BLaER1 treated with 17β-estradiol and CSF1 and Interleukin-3, amounts not matched to agents 10 nM and 100 nM (cell line): ENCODE results near the gene CLCN1.

Source experiments
- H3K27ac ChIP-seq, 11 experiments: shearing (Covaris generic); formaldehyde crosslinking; 2 replicates each; pipeline ENCODE4 v1.8.1; 2022
- H3K27me3 ChIP-seq, 11 experiments: shearing (Covaris generic); formaldehyde crosslinking; 2 replicates each; pipeline ENCODE4 v1.8.1; 2022
- H3K36me3 ChIP-seq, 11 experiments: shearing (Covaris generic); formaldehyde crosslinking; 2 replicates each; pipeline ENCODE4 v1.8.1; 2022
- H3K4me1 ChIP-seq, 10 experiments: shearing (Covaris generic); formaldehyde crosslinking; 2 replicates each; pipeline ENCODE4 v1.8.1; 2022
- H3K4me2 ChIP-seq, 11 experiments: shearing (Covaris generic); formaldehyde crosslinking; 2 replicates each; pipeline ENCODE4 v1.8.1; 2022
- H3K4me3 ChIP-seq, 10 experiments: shearing (Covaris generic); formaldehyde crosslinking; 2 replicates each; pipeline ENCODE4 v1.8.1; 2022
- H3K9ac ChIP-seq, 11 experiments: shearing (Covaris generic); formaldehyde crosslinking; 2 replicates each; pipeline ENCODE4 v1.8.1; 2022
- H3K9me3 ChIP-seq, 11 experiments: shearing (Covaris generic); formaldehyde crosslinking; replicated peaks in 1 of 11; 2 replicates each; pipeline ENCODE4 v1.8.1; 2022
- H4K20me1 ChIP-seq, 11 experiments: shearing (Covaris generic); formaldehyde crosslinking; 2 replicates each; pipeline ENCODE4 v1.8.1; 2022
- Cebpa-rat ChIP-seq, 11 experiments: shearing (Covaris generic); IDR thresholded peaks; 2 replicates each; pipeline ENCODE4 v1.8.1; 2022

The CLCN1 gene

GRCh38 chr7:143318661-143319060 lies 2.8 kb downstream of the CLCN1 start:
- H3K27ac ChIP-seq = no peak overlapping the region
- no peak overlapping the region for H3K9ac ChIP-seq
- no peak overlapping the region for H3K4me3 ChIP-seq
- no peaks in the 10 kb centered on the region for H4K20me1 ChIP-seq
- peak overlapping the region in 1 of 11 experiments; percentile 22; a peak in 1 of 22 replicates for H3K4me2 ChIP-seq
- no peaks in the 10 kb centered on the region for H3K9me3 ChIP-seq
- peaks cover 0 to under 1% (median 0%) of the 10 kb centered on the region in 11 experiments; a peak in 1 of 22 replicates for H3K36me3 ChIP-seq
- peaks cover 0 to 65% (median 19%) of the 10 kb centered on the region in 10 experiments; a peak in 12 of 20 replicates for H3K4me1 ChIP-seq
- no peak for TF ChIP-seq Cebpa-rat (IDR thresholded peaks at IDR 0.05)
- no peaks in the 10 kb centered on the region for H3K27me3 ChIP-seq

DNA sequence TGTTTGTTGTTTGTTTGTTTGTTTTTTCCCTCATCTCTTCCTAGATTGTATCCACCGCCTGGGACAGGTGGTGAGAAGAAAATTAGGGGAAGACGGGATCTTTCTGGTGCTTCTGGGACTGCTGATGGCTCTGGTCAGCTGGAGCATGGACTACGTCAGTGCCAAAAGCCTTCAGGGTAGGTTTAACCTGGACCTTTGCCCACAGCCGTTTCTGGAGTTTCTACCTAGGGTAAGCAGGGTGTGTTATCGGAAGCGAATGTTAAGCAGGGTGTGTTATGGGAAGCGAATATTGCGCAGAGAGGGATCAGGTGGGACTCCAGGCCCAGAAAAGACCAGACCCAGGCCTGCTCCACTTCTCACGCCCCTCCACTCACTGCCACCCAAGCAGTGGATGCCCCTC lies 4.7 kb downstream of the CLCN1 start:
- H3K4me2 ChIP-seq = no peak overlapping the region
- peaks cover 0 to 65% (median 11%) of the 10 kb centered on the region in 10 experiments; a peak in 12 of 20 replicates for H3K4me1 ChIP-seq
- no peak overlapping the region for H3K27ac ChIP-seq
- no peak overlapping the region for H3K4me3 ChIP-seq
- H3K27me3 ChIP-seq = no peaks in the 10 kb centered on the region
- no peak for TF ChIP-seq Cebpa-rat (IDR thresholded peaks at IDR 0.05)
- no peaks in the 10 kb centered on the region for H4K20me1 ChIP-seq
- H3K36me3 ChIP-seq = no peaks in the 10 kb centered on the region
- no peaks in the 10 kb centered on the region for H3K9me3 ChIP-seq
- no peak overlapping the region for H3K9ac ChIP-seq

DNA sequence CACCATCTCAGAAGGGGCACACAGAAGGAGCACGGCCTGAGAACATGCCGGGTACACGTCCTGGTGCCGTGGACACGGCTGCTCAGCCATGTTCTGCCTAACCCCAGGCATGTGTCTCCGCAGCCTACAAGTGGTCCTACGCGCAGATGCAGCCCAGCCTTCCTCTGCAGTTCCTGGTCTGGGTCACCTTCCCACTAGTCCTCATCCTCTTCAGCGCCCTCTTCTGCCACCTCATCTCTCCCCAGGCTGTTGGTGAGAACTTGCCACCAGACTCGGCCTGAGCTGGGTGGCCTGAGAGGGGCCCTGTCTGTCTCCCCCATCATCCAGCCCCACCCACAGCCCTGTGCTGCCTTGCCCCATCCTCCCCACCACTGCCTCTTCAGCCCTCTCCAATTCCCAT lies 5.3 kb downstream of the CLCN1 start:
- peaks cover 0 to 65% (median 5%) of the 10 kb centered on the region in 10 experiments; a peak in 12 of 20 replicates for H3K4me1 ChIP-seq
- no peak overlapping the region for H3K4me3 ChIP-seq
- H3K36me3 ChIP-seq = no peaks in the 10 kb centered on the region
- H3K27me3 ChIP-seq = no peaks in the 10 kb centered on the region
- H3K9me3 ChIP-seq = no peaks in the 10 kb centered on the region
- H3K4me2 ChIP-seq = peak overlapping the region in 3 of 11 experiments; percentile 30 to 67 (median 60); a peak in 2 of 22 replicates
- H3K9ac ChIP-seq = no peak overlapping the region
- TF ChIP-seq Cebpa-rat (IDR thresholded peaks at IDR 0.05) = no peak
- no peak overlapping the region for H3K27ac ChIP-seq
- H4K20me1 ChIP-seq = no peaks in the 10 kb centered on the region

- Histone ChIP-seq H3K4me1 (peaks cover 0 to 60% (median under 1%) of the 10 kb centered on the region in 10 experiments; a peak in 10 of 20 replicates), H3K9me3 (no peaks in the 10 kb centered on the region), H3K27ac (no peak overlapping the region), H3K9ac (no peak overlapping the region), H4K20me1 (no peaks in the 10 kb centered on the region), H3K36me3 (no peaks in the 10 kb centered on the region), H3K4me2 (peak overlapping the region in 3 of 11 experiments; percentile 30 to 67 (median 60); a peak in 5 of 22 replicates), H3K4me3 (no peak overlapping the region), H3K27me3 (no peaks in the 10 kb centered on the region)
- TF ChIP-seq Cebpa-rat (IDR thresholded peaks at IDR 0.05) = no peak
Measured at GRCh38 chr7:143321734-143322133, 5.8 kb downstream of the CLCN1 start.

DNA sequence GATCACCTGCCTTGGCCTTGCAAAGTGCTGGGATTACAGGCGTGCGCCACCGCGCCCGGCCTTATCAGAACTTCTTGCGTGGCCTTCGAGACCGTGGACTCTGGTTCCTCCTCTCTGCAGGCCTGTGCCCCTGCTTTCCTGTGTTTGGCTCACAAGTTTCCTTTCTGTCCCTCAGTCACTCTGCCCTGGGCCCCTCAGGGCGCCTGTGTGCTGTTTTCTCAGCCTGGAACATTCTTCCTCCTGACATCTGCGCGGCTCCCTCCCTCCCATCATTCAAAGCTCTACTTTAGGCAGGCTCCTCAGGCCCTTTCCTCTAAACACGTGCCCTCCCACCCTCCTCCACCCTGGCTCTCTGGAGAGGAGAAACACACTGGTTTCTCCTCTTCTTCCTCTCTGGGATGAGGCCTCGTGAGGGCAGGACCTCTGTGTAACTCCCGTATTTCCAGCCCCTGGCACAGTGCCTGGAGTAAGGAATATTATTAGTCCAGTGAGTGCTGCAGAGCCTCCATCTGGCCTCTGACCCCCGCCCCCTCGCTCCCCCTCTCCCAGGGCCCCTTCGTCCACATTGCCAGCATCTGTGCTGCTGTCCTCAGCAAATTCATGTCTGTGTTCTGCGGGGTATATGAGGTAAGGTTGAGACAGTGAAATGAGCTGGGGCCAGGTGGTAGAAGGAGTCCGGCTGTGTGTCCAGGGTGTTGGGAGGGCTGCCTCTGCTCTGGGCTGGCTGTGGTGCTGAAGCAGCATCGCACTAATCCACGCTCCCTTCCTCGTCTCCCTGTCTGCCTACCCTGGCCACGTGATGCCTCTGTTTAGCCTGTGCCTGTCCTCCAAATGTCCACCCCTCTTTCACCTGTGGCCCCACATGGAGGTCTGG lies 7.1 kb downstream of the CLCN1 start:
- TF ChIP-seq Cebpa-rat (IDR thresholded peaks at IDR 0.05) = no peak
- Histone ChIP-seq H3K4me3 (no peak overlapping the region), H4K20me1 (no peaks in the 10 kb centered on the region), H3K27ac (0 out of 22 replicates have a peak overlapping the region, but pooled peaks of 1 of the 11 experiments have one; percentile 10), H3K36me3 (no peaks in the 10 kb centered on the region), H3K9ac (no peak overlapping the region), H3K9me3 (no peaks in the 10 kb centered on the region), H3K27me3 (no peaks in the 10 kb centered on the region), H3K4me1 (peaks cover 0 to 64% (median 0%) of the 10 kb centered on the region in 10 experiments; a peak in 8 of 20 replicates), H3K4me2 (peak overlapping the region in 4 of 11 experiments; percentile 39 to 67 (median 56); a peak in 7 of 22 replicates)

- peaks cover 0 to 68% (median 0%) of the 10 kb centered on the region in 10 experiments; a peak in 8 of 20 replicates for H3K4me1 ChIP-seq
- H4K20me1 ChIP-seq = no peaks in the 10 kb centered on the region
- TF ChIP-seq Cebpa-rat (IDR thresholded peaks at IDR 0.05) = no peak
- H3K27me3 ChIP-seq = no peaks in the 10 kb centered on the region
- H3K36me3 ChIP-seq = no peaks in the 10 kb centered on the region
- peak overlapping the region in 4 of 11 experiments; percentile 39 to 67 (median 56); a peak in 8 of 22 replicates for H3K4me2 ChIP-seq
- no peak overlapping the region for H3K9ac ChIP-seq
- H3K9me3 ChIP-seq = no peaks in the 10 kb centered on the region
- no peak overlapping the region for H3K4me3 ChIP-seq
- H3K27ac ChIP-seq = no peak overlapping the region
Measured at GRCh38 chr7:143323653-143324052, 7.7 kb downstream of the CLCN1 start.

- TF ChIP-seq Cebpa-rat (IDR thresholded peaks at IDR 0.05) = no peak
- no peak overlapping the region for H3K4me3 ChIP-seq
- H3K36me3 ChIP-seq = no peaks in the 10 kb centered on the region
- H3K27me3 ChIP-seq = no peaks in the 10 kb centered on the region
- peaks cover 0 to 69% (median 0%) of the 10 kb centered on the region in 10 experiments; a peak in 8 of 20 replicates for H3K4me1 ChIP-seq
- no peaks in the 10 kb centered on the region for H4K20me1 ChIP-seq
- no peaks in the 10 kb centered on the region for H3K9me3 ChIP-seq
- peak overlapping the region in 1 of 11 experiments; percentile 23; a peak in 1 of 22 replicates for H3K9ac ChIP-seq
- H3K27ac ChIP-seq = no peak overlapping the region
- peak overlapping the region in 3 of 11 experiments; percentile 49 to 67 (median 60); a peak in 6 of 22 replicates for H3K4me2 ChIP-seq
Measured at GRCh38 chr7:143325240-143325639, 9.3 kb downstream of the CLCN1 start.

- Histone ChIP-seq H4K20me1 (no peaks in the 10 kb centered on the region), H3K4me3 (no peak overlapping the region), H3K27me3 (no peaks in the 10 kb centered on the region), H3K36me3 (no peaks in the 10 kb centered on the region), H3K4me2 (peak overlapping the region in 5 of 11 experiments; percentile 7 to 61 (median 20); a peak in 5 of 22 replicates), H3K9me3 (no peaks in the 10 kb centered on the region), H3K9ac (no peak overlapping the region), H3K4me1 (peaks cover 0 to 76% (median 9%) of the 10 kb centered on the region in 10 experiments; a peak in 9 of 20 replicates), H3K27ac (no peak overlapping the region)
- no peak for TF ChIP-seq Cebpa-rat (IDR thresholded peaks at IDR 0.05)
Measured at GRCh38 chr7:143327903-143328302, 12.0 kb downstream of the CLCN1 start.

GRCh38 chr7:143329471-143330170 lies 13.7 kb downstream of the CLCN1 start:
- Histone ChIP-seq H3K27ac (no peak overlapping the region), H3K9ac (no peak overlapping the region), H3K4me1 (peaks cover 0 to 58% (median 9%) of the 10 kb centered on the region in 10 experiments; a peak in 9 of 20 replicates), H3K36me3 (no peaks in the 10 kb centered on the region), H4K20me1 (no peaks in the 10 kb centered on the region), H3K4me3 (no peak overlapping the region), H3K27me3 (no peaks in the 10 kb centered on the region), H3K4me2 (no peak overlapping the region), H3K9me3 (no peaks in the 10 kb centered on the region)
- no peak for TF ChIP-seq Cebpa-rat (IDR thresholded peaks at IDR 0.05)
